Dendritic cell treated with granulocyte-macrophage colony-stimulating factor and Interleukin-4, amounts not matched to agents 40 ng/mL and 50 ng/mL, for 4 days (primary cell): ENCODE data around the gene RHEB.

Experiments
- H3K27ac Mint-ChIP-seq: one replicate; pipeline ENCODE4 v1.8.0; 2022; ENCODE audit warnings: mild to moderate bottlenecking, mixed read lengths
- H3K27me3 Mint-ChIP-seq: one replicate; pipeline ENCODE4 v1.8.0; 2022; ENCODE audit warnings: mild to moderate bottlenecking, mixed read lengths
- H3K36me3 Mint-ChIP-seq: one replicate; pipeline ENCODE4 v1.8.0; 2022; ENCODE audit warnings: low read depth, mixed read lengths
- H3K4me1 Mint-ChIP-seq: one replicate; pipeline ENCODE4 v1.8.0; 2022; ENCODE audit warnings: low read depth, mixed read lengths
- H3K4me3 Mint-ChIP-seq: one replicate; pipeline ENCODE4 v1.8.0; 2022; ENCODE audit warnings: mild to moderate bottlenecking, moderate library complexity, mixed read lengths
- H3K9me3 Mint-ChIP-seq: one replicate; pipeline ENCODE4 v1.8.0; 2022; ENCODE audit warnings: mixed read lengths
- intact Hi-C: fragments of 100-400 bp; cut with micrococcal nuclease; formaldehyde crosslinking; loops from one replicate; pipeline ENCODE4 v1.15.0; 2022

Gene RHEB

DNA sequence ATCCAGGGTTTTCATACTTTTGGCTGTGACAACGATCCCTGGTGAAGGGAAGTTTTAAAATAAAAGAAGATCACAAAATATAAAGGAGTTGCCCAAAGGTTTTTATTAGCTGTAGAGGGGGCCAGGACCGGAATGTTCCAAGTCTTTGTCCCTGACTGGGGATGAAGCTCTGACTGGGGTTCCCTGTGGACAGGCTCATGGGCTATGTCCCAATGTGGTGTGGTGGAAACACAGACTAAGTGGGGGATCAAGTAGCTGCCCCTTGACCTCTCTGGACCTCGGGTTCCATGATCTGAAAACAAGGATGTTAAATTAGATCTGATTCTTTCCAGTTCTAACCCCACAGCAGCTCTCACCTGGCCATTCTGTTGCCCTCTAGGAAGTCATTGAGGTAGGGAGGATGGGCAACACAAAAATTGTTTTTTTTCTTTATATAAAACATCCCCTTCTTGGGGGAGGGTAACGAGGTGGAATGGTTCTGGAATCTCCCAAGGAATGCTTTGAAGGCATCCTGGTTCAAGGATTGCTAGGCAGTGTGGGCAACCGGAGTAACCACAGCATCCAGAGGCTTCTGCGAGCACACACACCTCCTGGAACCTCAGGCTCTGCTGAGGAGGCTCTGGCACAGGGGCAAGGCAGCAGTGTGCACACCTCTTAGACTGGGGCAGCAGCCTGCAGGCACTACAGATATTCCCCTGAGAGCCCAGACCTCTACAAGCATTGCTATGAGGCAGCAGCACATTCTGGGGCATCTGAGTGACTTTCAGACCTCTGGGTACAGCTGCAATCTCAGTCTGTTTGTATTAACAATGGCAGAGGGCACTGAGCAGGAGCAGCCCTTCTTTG, 58.4 kb downstream of the RHEB start:
- Mint-ChIP-seq H3K9me3 (peaks cover 23% of the 10 kb centered on the region), H3K27ac (no peak overlapping the region), H3K36me3 (peaks cover 26% of the 10 kb centered on the region), H3K4me3 (no peak overlapping the region), H3K27me3 (peaks cover 29% of the 10 kb centered on the region), H3K4me1 (peaks cover 21% of the 10 kb centered on the region)
- intact Hi-C loops: no loop called here

DNA sequence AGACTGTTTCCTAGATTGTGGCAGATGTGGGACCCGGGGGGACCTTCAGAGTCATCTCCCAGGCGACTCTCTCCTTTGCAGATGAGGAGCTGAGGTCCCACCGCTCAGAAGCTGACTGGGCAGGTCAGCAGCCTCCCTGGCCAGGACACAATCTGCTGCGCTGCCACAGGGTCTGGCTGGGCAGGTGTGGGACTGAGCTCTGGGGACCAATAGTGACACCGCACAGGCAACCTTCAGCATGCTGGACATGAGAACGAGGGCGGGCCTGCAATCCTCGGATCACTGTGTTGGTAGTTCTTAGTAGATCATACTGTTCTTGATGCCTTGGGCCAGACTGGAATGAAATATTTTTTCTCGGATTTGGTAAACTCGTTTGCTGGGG, 59.2 kb downstream of the RHEB start:
- Mint-ChIP-seq H3K4me3 (no peak overlapping the region), H3K27me3 (peaks cover 29% of the 10 kb centered on the region), H3K27ac (no peak overlapping the region), H3K36me3 (peaks cover 18% of the 10 kb centered on the region), H3K9me3 (peaks cover 23% of the 10 kb centered on the region), H3K4me1 (peaks cover 21% of the 10 kb centered on the region)
- intact Hi-C loops: no loop called here

GRCh38 chr7:151459726-151460473, 59.8 kb downstream of the RHEB start:
- H3K36me3 Mint-ChIP-seq: peaks cover 12% of the 10 kb centered on the region
- H3K27me3 Mint-ChIP-seq: peaks cover 29% of the 10 kb centered on the region
- intact Hi-C loops: no loop called here

DNA sequence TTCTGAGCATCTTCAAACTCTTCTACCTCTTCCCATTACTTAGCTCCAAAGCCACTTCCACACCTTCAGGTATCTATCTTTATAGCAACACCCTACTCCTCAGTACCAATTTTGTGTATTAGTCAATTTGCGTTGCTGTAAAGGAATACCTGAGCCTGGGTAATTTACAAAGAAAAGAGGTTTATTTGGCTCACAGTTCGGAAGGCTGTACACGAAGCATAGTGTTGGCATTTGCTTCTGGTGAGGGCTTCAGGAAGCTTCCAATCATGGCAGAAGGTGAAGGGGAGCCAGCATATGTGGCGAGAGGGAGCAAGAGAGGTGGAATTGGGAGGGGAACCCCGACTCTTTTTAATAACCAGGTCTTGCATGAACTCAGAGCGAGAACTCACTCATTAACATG, 62.2 kb downstream of the RHEB start:
- no peaks in the 10 kb centered on the region for H3K36me3 Mint-ChIP-seq
- no peak overlapping the region for H3K27ac Mint-ChIP-seq
- intact Hi-C loops: no loop called here
- H3K4me1 Mint-ChIP-seq: peaks cover 17% of the 10 kb centered on the region
- H3K4me3 Mint-ChIP-seq: no peak overlapping the region
- H3K27me3 Mint-ChIP-seq: peaks cover 30% of the 10 kb centered on the region
- peaks cover 4% of the 10 kb centered on the region for H3K9me3 Mint-ChIP-seq

More at GRCh38 chr7:151459726-151460473, 59.8 kb downstream of the RHEB start:
- H3K9me3 Mint-ChIP-seq: peaks cover 23% of the 10 kb centered on the region
- peaks cover 21% of the 10 kb centered on the region for H3K4me1 Mint-ChIP-seq
- no peak overlapping the region for H3K27ac Mint-ChIP-seq
- H3K4me3 Mint-ChIP-seq: no peak overlapping the region

DNA sequence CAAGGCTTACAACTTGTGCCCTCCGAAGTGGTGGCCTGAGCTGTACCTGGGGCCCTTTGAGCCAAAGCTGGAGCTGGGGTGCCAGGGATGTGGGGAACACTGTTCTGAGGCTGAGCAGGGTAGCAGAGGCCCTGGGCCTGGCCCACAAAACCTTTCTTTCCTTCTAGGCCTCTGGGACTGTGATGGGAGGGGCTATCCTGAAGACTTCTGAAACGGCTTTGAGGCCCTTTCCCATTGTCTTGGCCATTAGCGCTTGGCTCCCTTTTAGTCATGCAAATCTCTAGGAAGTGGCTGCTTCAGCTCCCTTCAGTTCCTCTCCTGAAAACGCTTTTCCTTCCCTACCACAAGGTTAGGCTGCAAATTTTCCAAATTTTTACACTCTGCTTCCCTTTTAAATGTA, 62.9 kb downstream of the RHEB start:
- Mint-ChIP-seq H3K27ac (no peak overlapping the region), H3K27me3 (peaks cover 31% of the 10 kb centered on the region), H3K4me1 (peaks cover 17% of the 10 kb centered on the region), H3K4me3 (no peak overlapping the region), H3K9me3 (no peaks in the 10 kb centered on the region), H3K36me3 (no peaks in the 10 kb centered on the region)
- intact Hi-C loops: no loop called here

DNA sequence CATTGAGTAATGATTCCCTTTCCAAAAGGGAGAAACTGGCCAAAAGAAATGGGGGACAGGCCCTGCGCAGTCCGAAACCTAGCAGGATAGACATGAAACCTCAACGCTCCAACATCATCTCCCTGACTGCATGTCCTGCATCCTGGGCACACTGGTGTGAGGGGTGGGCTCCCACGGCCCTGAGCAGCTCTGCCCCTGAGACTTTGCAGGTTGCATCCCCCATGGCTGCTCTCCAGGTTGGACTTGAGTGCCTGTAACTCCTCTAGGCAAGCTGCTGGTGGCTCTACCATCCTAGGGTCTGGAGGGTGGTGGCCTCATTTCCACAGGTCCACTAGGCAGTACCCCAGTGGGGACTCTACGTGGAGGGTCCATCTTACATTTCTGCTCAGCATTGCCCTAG, 63.4 kb downstream of the RHEB start:
- intact Hi-C loops: no loop called here
- Mint-ChIP-seq H3K27me3 (peaks cover 31% of the 10 kb centered on the region), H3K4me3 (no peak overlapping the region), H3K36me3 (no peaks in the 10 kb centered on the region), H3K9me3 (no peaks in the 10 kb centered on the region), H3K4me1 (peaks cover 17% of the 10 kb centered on the region), H3K27ac (no peak overlapping the region)

DNA sequence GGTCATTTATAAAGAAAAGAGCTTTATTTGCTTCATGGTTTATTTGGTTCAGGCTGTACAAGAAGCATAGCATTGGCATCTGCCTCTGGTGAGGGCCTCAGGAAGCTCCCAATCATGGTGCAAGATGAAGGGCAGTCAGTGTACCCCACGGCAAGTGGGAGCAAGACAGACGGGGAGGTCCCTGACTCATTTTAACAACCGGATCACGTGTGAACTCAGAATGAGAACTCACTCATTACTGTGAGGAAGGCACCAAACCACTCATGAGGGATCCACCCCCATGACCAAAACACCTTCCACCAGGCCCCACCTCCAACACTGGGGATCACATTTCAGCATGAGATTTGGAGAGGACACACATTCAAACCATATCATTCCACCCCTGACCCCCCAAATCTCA, 64.0 kb downstream of the RHEB start:
- Mint-ChIP-seq H3K9me3 (no peaks in the 10 kb centered on the region), H3K36me3 (no peaks in the 10 kb centered on the region), H3K27ac (no peak overlapping the region), H3K27me3 (peaks cover 30% of the 10 kb centered on the region), H3K4me3 (no peak overlapping the region), H3K4me1 (peaks cover 15% of the 10 kb centered on the region)
- intact Hi-C loops: no loop called here

- Mint-ChIP-seq H3K27ac (no peak overlapping the region), H3K9me3 (no peaks in the 10 kb centered on the region), H3K36me3 (no peaks in the 10 kb centered on the region), H3K4me3 (no peak overlapping the region), H3K4me1 (peaks cover 9% of the 10 kb centered on the region), H3K27me3 (peaks cover 28% of the 10 kb centered on the region)
- intact Hi-C loops: no loop called here
Measured at GRCh38 chr7:151454932-151455530, 64.7 kb downstream of the RHEB start.

- peaks cover 6% of the 10 kb centered on the region for H3K4me1 Mint-ChIP-seq
Measured at GRCh38 chr7:151454305-151454704, 65.4 kb downstream of the RHEB start.

DNA sequence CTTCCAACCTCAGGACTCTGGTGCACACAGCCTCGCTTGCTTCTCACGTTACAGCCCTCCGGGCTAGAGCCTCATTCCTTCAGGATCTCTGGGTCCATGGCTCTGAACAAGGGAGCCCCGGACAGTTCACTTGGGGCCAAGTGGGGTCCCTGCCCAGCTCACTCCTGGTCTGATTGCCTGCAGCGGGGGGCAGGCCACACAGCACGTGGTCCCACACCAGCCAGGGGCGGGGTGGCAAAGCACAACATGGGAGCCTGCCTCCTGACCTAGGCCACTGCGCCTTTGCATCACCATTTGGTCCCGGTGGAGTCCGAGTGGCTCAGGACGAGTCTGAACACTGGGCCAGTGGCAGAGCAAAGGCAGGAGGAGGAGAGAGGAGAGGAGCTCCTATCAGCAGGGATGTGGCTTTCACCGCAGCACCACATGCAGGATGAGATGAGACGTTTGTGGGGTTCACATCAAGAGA, 66.3 kb downstream of the RHEB start:
- Mint-ChIP-seq H3K9me3 (no peaks in the 10 kb centered on the region), H3K36me3 (no peaks in the 10 kb centered on the region), H3K27ac (no peak overlapping the region), H3K4me1 (peaks cover 6% of the 10 kb centered on the region), H3K27me3 (peaks cover 26% of the 10 kb centered on the region), H3K4me3 (no peak overlapping the region)
- intact Hi-C loops: no loop called here

More at GRCh38 chr7:151454305-151454704, 65.4 kb downstream of the RHEB start:
- Mint-ChIP-seq H3K4me3 (no peak overlapping the region), H3K27me3 (peaks cover 29% of the 10 kb centered on the region), H3K9me3 (no peaks in the 10 kb centered on the region), H3K36me3 (no peaks in the 10 kb centered on the region), H3K27ac (no peak overlapping the region)
- intact Hi-C loops: no loop called here

DNA sequence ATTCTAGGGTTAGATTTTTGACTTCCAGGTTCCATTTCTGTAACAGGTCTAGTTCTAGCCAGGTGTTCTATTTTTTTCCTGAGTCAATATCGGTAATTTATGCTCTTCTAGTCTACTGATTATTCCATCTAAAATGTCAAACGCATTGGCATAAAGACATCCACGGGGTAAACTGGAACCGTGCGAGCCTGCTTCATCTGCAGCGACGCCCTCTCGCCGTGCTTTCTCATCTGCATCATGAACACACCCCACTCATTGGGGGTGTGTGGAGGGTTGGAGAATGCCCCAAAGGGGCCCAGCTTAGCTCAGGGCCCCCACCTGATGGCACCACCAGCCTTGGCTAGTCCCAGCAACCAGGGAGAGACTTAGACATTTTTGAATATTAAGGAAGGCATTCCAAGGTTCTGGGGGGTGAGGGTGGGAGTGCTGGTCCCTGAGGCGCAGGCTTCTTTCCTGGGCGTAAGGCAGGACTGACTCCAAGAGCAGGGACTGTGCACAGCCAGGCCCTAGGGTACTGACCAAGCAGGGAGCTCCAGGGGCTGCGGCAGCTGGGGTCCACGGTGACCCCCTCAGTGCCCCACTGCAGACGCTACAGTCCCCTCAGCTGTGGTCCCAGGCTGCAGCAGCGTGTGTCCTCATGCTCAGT, 66.9 kb downstream of the RHEB start:
- H3K27ac Mint-ChIP-seq: no peak overlapping the region
- H3K4me1 Mint-ChIP-seq: peaks cover 6% of the 10 kb centered on the region
- no peaks in the 10 kb centered on the region for H3K36me3 Mint-ChIP-seq
- H3K9me3 Mint-ChIP-seq: no peaks in the 10 kb centered on the region
- H3K27me3 Mint-ChIP-seq: peaks cover 25% of the 10 kb centered on the region
- intact Hi-C loops: no loop called here
- no peak overlapping the region for H3K4me3 Mint-ChIP-seq

DNA sequence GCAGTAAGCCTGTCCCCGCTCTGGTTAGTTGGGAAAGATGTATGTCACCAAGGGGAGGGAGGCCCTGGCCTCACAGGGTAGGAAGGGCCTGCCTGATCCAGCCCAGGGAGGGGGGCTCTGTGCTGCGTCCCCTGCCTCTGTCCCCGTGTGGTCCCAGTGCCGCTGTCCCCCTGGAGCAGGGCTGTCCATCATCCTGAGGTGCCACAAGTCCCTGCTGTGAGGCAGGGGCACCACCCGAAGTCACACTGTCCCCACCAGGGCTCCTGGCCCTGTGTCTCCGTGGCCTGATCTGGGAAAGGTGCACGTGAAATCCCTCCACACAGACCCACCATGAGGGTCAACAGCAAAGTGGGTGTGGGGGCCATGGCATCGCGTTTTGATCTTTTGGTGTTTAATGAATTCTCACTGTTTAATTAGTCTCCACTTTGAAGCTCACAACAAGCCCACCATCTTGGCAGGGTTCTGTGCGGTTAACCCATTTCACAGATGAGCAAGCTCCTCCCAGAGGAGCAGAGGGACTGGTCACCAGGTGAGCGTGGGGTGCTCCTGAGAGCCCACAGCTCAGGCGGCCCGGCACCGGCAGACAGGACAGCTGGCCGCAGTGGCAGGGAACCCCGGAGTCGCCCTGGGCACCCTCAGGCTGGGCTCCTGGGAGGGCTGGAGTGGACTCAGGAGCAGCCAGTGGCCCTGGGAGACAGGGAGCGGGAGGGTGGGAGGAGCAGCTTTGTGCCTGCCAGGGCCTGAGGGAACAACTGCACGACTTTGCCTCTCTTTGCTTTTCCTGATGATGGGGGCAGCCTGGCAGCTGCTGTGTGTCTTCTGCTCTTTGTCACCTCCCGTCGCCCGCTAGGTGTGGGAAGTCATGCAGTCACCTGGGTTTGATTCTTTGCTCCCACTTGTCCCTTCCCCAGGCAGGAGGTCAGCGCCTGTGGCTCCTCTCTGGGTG, 67.8 kb downstream of the RHEB start:
- intact Hi-C loops: no loop called here

DNA sequence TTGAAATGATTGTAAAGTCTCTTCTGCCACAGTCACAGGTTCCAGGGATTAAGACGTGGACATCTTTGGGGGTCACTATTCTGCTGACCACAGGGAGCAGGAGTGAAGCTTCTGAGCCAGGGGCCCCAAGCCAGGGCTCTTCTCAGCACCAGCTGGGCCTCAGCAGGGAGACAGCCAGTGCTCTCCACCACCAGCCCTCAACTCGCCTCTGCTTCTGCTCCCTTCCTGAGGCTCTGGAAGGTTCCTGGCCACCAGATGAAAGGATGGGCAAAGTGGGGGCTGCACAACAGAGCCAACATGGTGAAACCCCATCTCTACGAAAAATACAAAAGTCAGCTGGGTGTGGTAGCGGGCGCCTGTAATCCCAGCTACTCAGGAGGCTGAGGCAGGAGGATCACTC, 68.5 kb downstream of the RHEB start:
- intact Hi-C loops: no loop called here
- Mint-ChIP-seq H3K9me3 (no peaks in the 10 kb centered on the region), H3K4me1 (no peaks in the 10 kb centered on the region), H3K27ac (no peak overlapping the region), H3K4me3 (no peak overlapping the region), H3K27me3 (peaks cover 35% of the 10 kb centered on the region), H3K36me3 (no peaks in the 10 kb centered on the region)

More for the DNA sequence above, 67.8 kb downstream of the RHEB start:
- Mint-ChIP-seq H3K27ac (no peak overlapping the region), H3K27me3 (peaks cover 30% of the 10 kb centered on the region), H3K9me3 (no peaks in the 10 kb centered on the region), H3K36me3 (no peaks in the 10 kb centered on the region), H3K4me3 (no peak overlapping the region), H3K4me1 (peaks cover 2% of the 10 kb centered on the region)
